ENCODE data around the gene EXOC4.

Gene EXOC4

DNA sequence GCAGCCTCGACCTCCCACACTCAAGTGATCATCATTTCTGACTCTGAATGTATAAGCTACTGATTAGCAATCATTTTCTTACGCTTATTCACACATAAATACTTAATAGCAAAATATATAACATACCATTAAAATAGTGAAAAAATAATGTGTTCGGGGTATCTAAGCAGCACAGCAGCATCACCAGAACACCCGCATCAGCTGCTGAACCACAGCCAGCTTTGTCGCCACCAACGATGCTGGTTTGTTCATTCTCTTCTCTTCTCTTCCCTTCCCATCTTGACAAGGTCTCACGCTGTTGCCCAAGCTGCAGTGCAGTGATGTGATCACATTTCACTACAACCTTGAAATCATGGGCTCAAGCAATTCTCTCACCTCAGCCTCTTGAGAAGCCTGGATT lies 449.2 kb downstream of the EXOC4 start:
- in situ Hi-C loops (cut with MboI; ENCODE audit: low pct_unique_long_range_greater_than_20kb, low sequenced_read_pairs), result no loop called here

GRCh38 chr7:133702960-133703359 lies 450.1 kb downstream of the EXOC4 start:
- in situ Hi-C loops (cut with MboI; ENCODE audit: low pct_unique_long_range_greater_than_20kb, low sequenced_read_pairs), result no loop called here
- DNase-seq, result no peak

More for the DNA sequence above, 449.2 kb downstream of the EXOC4 start:
- DNase-seq, result no peak

DNA sequence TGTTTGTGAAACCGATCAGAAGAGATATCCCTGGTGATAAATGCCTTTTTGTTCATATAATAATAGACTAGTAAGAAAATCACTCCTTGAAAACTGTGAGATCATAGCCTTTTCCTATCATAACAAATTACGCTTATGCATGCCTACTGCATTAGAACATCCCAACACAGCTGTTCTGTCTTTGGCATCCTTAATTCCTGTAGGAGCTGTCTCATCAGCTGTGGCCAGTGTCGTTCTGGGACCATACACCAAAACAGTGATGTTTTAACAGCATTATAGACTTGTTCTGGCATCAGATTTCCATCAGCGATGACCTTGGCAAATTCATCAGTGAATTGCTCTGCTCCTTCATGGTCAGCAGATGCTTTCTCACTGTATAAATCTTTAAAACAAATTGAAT lies 450.7 kb downstream of the EXOC4 start:
- in situ Hi-C loops (cut with MboI; ENCODE audit: low pct_unique_long_range_greater_than_20kb, low sequenced_read_pairs), result no loop called here
- no peak for DNase-seq

- in situ Hi-C loops (cut with MboI; ENCODE audit: low pct_unique_long_range_greater_than_20kb, low sequenced_read_pairs), result no loop called here
- no peak for DNase-seq
Measured at GRCh38 chr7:133704453-133704852, 451.6 kb downstream of the EXOC4 start.

DNA sequence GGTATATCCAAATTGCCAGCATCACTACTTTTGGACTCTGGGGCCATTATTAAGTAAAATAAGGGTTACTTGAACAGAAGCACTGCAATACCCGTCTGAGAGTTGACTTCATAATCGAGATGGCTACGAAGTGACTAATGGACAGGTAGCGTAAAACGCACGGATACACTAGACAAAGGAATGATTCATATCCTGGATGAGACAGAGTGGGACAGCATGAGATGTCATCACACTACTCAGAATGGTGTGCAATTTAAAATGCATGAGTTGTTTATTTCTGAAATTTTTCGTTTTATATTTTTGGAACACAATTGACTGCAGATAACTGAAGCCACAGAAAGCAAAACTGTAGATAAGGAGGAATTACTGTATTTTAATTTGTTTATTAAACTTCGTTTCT lies 452.7 kb downstream of the EXOC4 start:
- in situ Hi-C loops (cut with MboI; ENCODE audit: low pct_unique_long_range_greater_than_20kb, low sequenced_read_pairs), result no loop called here
- no peak for DNase-seq

- DNase-seq, result no peak
- in situ Hi-C loops (cut with MboI; ENCODE audit: low pct_unique_long_range_greater_than_20kb, low sequenced_read_pairs), result no loop called here
Measured at GRCh38 chr7:133706016-133706415, 453.1 kb downstream of the EXOC4 start.

DNA sequence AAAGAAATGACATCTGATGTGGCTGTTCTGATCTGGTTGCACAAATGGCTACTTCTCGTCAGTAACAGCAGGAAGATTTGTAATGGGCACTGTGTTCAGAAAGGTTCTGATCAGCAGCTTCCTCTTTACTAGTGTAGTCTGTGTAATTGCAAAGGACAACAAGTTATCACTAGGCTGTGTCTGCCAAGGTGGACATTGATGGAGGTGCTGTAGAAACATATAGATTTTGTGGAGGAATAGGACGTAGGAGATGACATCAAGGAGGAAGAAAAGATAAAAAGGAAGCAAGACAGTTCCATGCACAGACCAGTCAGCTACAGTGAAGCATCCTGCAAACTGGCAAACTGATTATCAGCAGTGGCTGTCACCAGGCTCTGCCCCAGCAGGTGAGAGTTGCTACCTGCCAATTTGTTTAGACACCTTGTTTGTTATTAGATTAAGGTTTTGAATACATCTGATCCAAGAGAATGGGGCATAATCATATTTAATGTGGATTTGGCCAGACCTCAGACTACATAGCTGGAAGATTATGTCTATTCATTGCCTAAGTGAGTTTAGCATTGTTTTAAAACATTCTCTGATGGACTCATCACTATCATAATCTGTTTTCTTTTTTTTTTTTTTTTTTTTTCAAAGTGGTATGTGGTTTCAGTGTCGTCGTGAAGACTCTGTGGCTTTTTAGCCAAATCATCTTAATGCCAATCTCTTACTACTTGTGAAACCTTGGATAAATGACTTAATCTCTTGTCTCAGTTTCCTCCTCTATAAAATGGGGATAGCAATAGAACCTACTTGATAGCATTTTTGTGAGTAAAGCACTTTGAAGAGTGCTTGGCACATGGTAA lies 456.4 kb downstream of the EXOC4 start:
- in situ Hi-C loops (cut with MboI; ENCODE audit: low pct_unique_long_range_greater_than_20kb, low sequenced_read_pairs), result no loop called here
- DNase-seq, result no peak

- DNase-seq, result no peak
- in situ Hi-C loops (cut with MboI; ENCODE audit: low pct_unique_long_range_greater_than_20kb, low sequenced_read_pairs), result no loop called here
Measured at GRCh38 chr7:133712544-133712943, 459.7 kb downstream of the EXOC4 start.

GRCh38 chr7:133714654-133715053 lies 461.8 kb downstream of the EXOC4 start:
- DNase-seq, result no peak
- in situ Hi-C loops (cut with MboI; ENCODE audit: low pct_unique_long_range_greater_than_20kb, low sequenced_read_pairs), result no loop called here

DNA sequence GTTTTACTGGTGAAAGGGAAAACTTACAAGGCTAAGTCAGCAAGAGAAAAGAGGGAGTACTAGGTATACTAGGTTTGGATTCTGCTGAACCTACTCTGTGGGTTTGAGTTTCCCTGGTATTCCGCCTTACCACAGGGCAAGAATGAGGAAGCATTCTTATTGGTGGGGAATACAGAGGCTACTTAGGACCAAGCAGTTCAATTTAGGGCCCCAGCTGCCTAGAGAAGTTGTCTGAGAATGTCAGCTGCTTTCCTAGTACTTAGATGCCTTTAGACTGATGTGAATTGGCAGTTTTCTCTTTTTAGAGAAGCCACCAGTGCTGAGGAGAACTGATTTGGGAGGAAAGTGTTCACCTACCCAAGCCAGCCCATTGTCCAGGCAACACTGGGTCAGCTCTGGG lies 465.3 kb downstream of the EXOC4 start:
- DNase-seq, result no peak
- in situ Hi-C loops (cut with MboI; ENCODE audit: low pct_unique_long_range_greater_than_20kb, low sequenced_read_pairs), result no loop called here

GRCh38 chr7:133723044-133723443 lies 470.2 kb downstream of the EXOC4 start:
- DNase-seq, result no peak
- in situ Hi-C loops (cut with MboI; ENCODE audit: low pct_unique_long_range_greater_than_20kb, low sequenced_read_pairs), result no loop called here

- in situ Hi-C loops (cut with MboI; ENCODE audit: low pct_unique_long_range_greater_than_20kb, low sequenced_read_pairs), result no loop called here
- no peak for DNase-seq
Measured at GRCh38 chr7:133724148-133724547, 471.3 kb downstream of the EXOC4 start.

DNA sequence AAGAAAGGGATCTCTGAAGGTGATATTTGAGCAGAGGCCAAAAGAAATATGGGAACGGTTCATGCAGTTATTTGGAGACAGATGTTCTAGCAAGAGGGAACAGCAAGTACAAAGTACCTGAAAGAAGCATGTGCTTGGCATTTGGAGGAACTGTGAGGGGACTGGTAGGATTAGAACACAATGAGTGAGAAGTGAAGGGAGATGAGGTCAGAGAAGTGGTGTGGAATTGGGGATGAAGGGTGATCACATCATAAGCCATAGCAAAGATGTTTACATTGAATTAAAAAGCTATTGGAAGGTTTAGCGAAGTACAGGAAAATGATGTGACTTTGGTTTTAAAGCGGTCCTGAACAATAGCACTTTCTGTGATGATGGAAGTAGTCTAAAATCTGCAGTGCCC lies 471.8 kb downstream of the EXOC4 start:
- DNase-seq, result no peak
- in situ Hi-C loops (cut with MboI; ENCODE audit: low pct_unique_long_range_greater_than_20kb, low sequenced_read_pairs), result no loop called here

- DNase-seq, result no peak
- in situ Hi-C loops (cut with MboI; ENCODE audit: low pct_unique_long_range_greater_than_20kb, low sequenced_read_pairs), result no loop called here
Measured at GRCh38 chr7:133727476-133728214, 474.8 kb downstream of the EXOC4 start.

- no peak for DNase-seq
- in situ Hi-C loops (cut with MboI; ENCODE audit: low pct_unique_long_range_greater_than_20kb, low sequenced_read_pairs), result no loop called here
Measured at GRCh38 chr7:133730360-133730759, 477.5 kb downstream of the EXOC4 start.

DNA sequence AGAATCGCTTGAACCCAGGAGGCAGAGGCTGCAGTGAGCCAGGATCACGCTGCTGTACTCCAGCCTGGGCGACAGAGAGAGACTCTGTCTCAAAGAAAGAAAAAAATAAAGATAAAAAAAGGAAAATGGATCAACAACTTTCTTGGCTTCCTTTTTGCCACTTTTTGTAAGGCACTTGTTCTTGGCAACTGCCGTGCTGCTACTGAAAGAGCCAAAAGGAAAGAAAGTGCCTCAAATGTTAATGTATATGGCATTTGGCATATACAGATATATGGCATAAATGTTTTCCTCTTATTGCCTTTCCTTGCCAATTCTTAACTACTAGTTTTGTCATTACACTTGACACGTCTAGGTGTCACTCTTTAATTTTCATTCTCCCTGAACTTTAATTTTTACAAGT lies 480.5 kb downstream of the EXOC4 start:
- no peak for DNase-seq
- in situ Hi-C loops (cut with MboI; ENCODE audit: low pct_unique_long_range_greater_than_20kb, low sequenced_read_pairs), result no loop called here

GRCh38 chr7:133735222-133735621 lies 482.3 kb downstream of the EXOC4 start:
- DNase-seq, result no peak
- in situ Hi-C loops (cut with MboI; ENCODE audit: low pct_unique_long_range_greater_than_20kb, low sequenced_read_pairs), result no loop called here

DNA sequence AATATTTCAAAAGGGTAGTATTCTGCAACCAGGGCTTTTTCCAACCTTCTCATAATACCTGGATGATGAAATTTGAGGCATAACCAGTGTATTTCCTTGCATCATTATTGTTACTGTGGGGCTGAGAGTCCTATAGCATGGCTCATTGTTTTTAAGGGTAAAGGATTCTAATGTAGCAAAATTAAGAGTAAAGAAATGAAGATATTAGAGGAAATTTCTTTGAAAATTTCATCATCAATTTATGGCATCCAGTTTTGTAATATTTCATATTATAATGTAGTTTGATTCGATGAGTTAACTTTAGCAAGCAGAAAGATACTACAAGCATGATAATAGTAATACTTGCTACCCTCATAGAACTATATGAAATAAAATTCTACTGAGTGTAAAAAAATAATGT lies 486.9 kb downstream of the EXOC4 start:
- no peak for DNase-seq
- in situ Hi-C loops (cut with MboI; ENCODE audit: low pct_unique_long_range_greater_than_20kb, low sequenced_read_pairs), result no loop called here

DNA sequence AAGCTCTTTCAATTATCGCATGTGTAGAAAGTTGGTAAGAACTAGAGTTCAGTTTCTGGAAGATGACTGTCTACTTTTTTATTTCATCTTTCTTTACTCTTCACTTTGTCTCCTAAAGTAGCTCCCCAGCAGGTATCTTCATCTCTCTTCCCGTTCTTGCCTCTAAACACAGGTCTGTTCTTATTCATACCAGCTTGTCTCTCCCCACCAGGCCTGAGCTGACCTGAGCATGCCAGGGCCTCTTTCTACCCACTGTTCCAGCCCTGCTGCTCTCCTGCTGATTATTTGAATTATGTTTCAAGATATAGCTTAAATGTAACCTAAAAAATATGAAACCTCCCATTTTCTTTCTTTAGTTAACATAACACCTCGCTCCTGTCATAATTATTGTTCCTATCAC lies 488.2 kb downstream of the EXOC4 start:
- in situ Hi-C loops (cut with MboI; ENCODE audit: low pct_unique_long_range_greater_than_20kb, low sequenced_read_pairs), result no loop called here
- no peak for DNase-seq

- in situ Hi-C loops (cut with MboI; ENCODE audit: low pct_unique_long_range_greater_than_20kb, low sequenced_read_pairs), result no loop called here
- DNase-seq, result no peak
Measured at GRCh38 chr7:133741703-133742102, 488.8 kb downstream of the EXOC4 start.

Data from KBM-7 (cell line).